GM18909 (cell line): Measurements from ENCODE around the gene ZFHX3.

Source experiments
- ATAC-seq: cut with Tn5 transposase; IDR thresholded peaks from one replicate; pipeline ENCODE4 v1.9.1; 2021; ENCODE audit warnings: mild to moderate bottlenecking; ENCODE audit not compliant: unreplicated experiment, poor library complexity

Gene ZFHX3

DNA sequence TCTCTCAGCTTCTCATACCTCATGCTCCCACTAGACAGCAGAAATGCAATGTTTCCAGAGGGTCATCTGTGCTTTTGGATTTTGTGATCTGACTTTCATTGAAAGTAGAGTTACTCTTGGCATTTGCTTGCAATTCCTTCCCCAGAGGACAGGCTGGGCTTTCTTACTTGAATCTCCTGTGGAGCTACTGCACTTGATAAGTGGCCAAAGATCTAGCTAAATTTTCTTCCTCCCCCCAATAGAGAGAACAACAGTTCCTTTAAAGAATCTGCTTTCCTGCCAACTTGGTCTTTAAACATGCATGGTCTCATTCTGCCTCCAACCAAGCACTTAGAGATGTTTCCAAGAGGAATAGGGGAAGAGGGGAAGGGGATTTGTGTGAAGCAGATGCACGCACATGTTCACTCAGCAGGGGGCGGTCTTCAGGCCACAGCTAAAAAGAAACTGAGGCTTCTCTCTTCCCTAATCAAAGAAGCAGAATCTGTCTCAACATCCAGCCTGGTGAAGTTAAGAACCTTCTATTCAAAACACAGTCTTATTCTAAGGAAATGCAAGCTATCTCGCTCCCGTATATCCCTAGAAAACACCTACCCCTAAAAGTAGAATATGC lies 229.6 kb downstream of the ZFHX3 start:
- ATAC-seq = no peak

DNA sequence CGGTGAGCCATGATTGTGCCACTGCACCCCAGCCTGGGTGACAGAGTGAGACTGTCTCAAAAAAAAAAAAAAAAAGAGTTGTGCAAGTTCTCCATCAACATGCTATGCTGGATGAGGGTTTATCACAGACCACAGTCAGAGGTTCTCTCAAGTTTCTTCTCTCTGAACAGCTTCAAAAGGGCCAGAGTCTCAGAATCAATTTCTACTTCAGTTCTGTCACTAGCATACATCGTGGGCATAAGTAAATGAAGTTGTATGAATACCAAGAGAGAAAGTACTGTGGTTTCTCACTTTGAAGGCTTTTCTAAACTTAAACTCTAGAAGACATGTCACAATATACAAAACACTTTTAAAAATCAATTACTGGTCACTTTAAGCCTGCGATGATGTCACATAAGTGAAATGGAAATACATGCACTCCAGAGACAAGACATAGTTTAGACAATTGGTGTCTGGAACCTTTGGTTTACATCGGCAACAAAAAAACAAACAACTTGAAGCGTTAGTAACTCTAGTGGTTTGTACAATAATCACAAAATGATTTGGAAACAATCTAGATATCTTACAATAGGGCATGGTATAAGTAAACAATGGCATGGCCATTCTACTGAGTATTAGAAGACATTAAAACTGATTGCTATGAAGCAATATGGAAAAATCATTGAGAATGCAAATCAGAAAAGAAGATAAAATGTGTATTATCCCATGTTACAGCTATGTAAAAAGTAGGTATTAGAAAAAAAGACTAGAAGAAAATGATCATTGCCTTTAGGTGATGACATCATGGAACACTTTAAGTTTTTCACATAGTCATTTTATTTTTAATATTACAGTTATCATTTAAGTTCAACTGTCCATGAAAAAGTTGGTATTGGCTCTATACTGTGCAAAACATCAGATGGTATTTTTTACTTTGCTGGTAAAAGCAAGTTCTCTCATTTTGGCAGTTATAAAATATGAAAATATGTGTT lies 232.3 kb downstream of the ZFHX3 start:
- peak; percentile 73 for ATAC-seq

DNA sequence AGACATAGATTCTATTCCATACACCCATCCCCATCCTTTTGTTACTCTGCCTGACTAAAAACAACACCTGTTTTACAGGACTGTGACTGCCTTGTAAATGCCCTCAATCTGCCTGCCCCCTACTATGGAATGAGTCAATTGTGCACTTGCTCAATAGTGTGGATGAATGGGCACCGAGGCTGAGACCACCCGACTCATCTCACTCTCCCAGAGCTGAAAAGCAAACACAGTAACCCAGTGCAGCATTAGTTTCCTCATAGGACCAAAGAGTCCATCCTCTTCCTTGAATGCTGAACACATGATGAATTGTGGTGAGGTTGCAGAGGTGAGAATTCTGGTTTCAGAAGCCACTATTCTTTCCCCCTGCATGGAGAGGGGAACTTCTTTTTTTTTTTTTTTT lies 233.7 kb downstream of the ZFHX3 start:
- no peak for ATAC-seq

DNA sequence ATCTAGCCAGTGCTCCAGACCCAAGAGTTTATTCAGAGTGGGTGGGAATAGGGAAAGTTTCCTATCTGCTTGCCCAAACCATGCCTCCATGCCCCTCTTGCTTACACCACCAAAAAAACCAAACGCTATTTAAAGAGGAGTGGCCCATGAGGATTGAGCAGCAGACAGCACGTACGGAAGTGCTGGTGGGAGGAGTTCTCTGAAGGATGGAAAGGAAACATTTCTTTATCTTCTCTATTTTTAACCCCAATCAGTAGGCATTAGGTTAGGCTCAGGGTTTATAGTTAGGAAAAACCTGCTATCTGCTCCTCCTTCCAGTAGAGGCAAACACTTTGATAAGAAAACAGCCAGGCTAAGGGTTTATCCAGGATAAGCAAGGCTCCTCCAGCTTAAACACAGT lies 235.3 kb downstream of the ZFHX3 start:
- ATAC-seq = no peak

DNA sequence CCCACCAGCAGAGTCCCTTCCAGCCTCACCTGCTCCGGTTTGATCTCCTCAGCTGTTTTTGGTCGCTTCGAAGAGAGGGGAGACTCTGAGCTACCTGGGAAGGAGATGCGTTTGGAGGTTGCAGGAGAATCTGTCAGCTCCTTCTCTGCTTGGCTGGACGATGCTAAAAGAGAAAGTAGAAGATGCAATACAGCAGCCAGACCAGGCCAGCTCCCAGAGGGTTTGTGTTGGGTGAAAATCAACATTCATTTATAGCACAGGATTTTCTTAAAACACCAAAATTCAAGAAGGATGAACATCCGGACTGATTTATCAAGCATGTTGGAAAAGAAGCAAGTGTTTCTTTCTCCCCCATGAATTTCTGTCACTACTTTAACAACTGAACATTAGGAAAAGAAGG lies 236.1 kb downstream of the ZFHX3 start:
- ATAC-seq = no peak

DNA sequence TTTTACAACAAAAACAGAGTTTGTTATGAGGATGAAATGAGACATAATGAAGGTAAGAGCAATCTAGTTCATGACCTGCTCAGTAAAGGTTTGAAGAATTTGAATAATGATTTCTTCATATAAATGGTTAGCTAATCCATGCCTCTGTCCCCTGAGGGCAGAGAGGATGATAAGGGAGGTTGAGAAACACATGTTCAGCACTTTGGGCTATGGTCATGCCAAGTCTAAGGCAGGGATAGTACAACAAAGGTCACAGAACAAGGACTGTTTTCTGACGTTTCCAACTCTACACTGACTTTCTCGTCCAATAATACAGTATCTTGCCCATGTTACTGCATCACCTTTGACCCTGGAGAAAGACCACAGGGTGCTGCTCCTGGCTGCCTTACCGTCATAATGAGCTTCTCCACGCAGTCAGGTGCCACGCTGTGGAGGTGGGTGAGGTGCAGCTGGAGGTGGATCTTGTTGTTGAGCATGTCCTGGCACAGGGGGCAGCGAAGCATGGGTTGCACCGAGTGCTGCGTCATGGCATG lies 236.7 kb downstream of the ZFHX3 start:
- no peak for ATAC-seq

DNA sequence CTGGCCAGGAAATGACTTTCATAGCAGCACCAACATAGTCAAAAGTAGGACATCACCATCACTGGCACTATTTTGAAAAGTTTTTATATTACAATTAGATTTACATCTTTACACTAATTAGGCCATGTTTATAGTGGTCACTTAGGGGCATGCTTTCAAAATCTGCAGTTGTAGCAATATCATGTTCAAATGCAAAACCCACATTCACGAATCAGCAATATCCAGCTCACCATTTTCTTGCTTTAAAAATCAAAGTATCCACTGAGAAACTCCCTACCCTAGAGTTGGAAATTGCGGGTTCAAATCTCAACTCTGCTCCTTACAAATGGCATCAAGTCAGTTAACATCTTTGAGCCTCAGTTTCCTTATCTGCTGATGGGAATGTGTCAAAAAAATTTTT lies 237.4 kb downstream of the ZFHX3 start:
- ATAC-seq = no peak

DNA sequence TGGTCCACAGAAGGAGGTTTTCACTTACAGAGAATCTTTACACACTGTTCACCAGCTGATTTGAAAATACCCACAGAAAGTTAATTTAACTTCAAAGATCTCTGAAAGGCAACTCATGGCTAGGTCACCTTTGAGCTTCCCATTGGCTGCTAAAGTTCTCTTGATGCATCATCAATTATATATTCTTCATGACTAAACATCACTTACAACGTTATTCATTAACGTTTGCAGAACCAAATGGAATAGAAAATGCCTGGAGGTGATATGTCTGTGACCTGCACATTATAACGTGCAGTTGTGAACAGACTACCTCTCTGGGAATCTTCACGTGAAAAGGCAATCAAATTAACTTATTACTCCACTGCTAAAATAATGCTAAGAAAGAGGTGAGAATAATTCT lies 238.5 kb downstream of the ZFHX3 start:
- ATAC-seq = no peak

DNA sequence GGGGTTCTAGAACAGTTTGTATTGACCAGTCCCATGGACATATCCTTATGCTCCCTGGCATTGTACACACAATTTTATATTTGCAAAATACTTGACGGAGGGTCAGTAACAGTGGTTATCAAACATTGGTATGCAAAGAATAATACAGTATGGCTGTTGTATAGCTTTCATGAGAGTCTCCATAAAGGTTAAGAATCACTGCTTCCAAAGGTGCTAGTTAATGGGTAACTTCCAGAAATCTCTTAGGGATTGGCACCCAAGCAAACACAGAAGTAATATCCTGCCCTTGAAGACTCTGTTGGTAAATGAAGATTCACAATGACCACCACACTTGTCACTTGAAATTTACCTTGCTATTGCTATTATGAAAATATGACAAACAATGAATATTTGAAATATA lies 239.2 kb downstream of the ZFHX3 start:
- ATAC-seq = no peak

DNA sequence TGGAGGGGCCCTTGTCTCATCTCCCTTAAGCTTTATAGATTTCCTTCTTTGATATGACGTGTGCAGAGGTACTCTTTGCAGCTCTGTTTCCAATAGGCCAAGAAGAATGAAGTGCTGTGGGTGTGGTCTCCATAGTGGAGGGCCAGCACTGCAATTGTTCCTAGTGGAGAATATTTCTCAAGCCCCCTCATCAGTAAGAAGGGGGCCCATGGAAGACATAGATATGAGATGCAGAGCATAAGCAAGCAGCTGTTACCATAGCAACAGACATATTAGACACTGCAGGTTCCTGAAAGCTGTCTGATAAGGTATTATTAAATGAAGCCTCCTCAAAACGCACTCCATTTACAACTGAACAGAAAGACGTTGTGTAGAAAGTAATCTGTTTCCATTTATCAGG lies 240.7 kb downstream of the ZFHX3 start:
- no peak for ATAC-seq

DNA sequence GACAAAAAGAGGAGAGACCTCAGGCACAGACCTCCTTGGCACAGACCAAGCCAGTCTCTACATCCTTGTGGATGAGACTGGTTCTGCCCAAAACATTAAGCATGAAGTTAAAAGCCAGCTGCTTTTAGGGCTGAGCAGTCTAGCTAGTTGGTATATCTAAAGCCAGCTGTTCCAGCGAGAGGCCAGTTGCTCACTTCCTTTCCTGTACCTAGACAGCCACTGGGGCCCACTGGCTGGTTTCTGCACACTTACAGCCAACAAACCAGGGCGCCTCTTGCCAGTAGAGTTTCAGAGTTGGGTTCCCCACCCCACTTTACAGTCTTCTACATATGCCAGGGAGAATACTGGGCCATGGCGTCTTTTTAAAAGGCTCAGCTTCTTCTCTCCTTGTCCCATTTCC lies 242.4 kb downstream of the ZFHX3 start:
- ATAC-seq = no peak

DNA sequence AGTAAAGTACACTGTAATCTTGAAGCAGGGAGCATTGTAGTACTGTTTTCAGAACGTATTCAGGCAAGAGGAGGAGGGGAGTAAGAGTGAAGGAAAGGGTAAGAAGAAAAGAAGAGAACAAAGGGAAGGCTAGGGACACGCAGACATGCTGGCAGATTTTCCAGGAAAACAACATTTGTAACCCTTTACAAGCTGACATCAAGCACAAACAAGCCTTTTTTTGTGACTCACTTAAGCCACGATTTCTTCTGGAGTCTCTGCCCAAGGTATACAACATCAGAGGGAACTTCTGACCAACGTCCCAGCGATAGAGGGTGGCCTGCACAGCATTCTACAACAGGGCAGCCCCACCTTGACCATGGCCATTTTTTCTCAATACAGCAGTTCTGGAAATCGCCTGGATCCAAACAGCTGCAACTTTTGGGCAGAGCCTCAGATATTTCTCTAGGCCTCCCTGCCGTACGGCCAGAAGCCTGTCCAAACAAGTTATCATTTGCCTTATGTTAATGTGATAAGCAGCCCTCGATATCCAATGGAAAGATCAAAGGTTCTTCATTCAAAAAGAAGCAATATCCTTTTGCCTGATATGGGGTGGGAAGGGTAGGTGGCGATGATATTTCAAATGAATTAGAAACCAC lies 247.3 kb downstream of the ZFHX3 start:
- no peak for ATAC-seq

DNA sequence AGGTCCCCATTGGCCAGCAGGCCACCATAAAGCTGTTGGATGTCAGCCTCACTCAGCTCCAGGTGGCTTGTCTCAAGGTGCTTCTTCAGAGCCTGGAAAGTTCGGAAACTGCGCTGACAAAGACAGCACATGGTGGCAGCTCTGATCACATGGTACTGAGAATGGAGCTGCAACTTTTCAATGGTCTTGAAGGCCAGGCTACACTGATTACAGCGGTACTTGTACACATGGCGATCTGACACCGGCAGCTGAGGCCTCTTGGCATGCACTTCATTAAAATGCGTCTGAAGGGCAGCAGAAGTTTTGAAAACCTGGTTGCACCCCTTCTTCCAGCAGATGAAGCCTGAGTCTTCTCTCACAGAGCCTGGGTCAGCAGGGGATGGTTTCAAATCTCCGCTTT lies 249.7 kb downstream of the ZFHX3 start:
- ATAC-seq = no peak

DNA sequence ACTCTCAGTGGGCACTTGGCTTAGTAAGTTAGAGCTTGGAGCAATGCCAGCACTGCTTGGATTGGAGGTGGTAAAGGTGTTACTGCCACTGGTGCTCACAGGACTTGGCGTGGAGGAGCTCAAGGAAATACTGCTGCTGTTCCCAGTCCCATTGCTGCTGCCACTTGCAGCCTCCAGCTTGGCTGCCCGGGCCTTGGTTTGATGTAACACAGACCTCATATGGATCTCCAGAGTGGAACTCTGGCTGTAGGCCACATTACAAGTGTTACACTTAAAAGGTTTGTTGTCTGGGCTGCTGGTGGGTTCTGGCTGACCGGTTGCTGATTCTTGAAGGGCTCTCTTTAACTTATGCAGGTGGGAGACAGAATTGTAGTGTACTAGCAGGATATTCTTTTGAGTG lies 250.3 kb downstream of the ZFHX3 start:
- ATAC-seq = no peak

DNA sequence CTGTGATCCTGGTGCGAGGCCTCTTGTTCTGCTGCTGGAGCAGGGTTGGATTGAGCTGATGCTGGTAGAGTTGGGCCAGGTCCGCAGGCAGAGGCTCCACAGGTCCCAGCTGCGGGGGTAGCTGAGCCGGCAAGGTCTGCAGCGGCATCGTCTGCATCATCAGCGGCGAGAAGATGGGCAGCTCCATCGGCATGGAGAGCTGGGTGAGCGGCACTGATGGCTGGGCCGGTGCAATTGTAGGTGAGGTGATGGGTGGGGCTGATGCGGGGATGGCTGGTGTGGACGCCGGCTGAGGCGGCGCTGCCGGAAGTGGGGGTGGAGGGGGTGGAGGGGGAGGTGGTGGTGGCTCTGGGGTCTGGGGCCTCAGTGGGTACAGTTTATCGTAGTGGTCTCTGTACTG lies 251.7 kb downstream of the ZFHX3 start:
- ATAC-seq = no peak

DNA sequence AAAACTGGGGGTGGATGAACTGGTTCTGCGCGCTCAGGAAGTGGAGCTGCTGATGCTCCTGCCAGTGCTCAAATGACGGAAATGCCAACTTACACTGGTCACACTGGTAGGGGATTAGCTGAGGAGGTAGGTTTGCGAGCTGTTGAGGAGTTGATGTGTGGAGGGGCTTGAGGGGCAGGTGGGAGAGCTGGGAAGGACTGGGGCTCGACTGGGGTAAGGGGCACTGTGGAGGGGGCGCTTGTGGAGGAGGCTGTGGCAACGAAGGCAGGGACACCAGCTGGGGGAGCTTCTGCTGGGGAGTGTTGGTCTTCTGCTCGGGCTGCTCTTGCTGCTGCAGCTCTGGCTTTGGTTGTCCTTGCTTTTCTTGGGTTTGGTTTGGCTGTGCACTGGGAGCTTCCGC lies 252.9 kb downstream of the ZFHX3 start:
- no peak for ATAC-seq

DNA sequence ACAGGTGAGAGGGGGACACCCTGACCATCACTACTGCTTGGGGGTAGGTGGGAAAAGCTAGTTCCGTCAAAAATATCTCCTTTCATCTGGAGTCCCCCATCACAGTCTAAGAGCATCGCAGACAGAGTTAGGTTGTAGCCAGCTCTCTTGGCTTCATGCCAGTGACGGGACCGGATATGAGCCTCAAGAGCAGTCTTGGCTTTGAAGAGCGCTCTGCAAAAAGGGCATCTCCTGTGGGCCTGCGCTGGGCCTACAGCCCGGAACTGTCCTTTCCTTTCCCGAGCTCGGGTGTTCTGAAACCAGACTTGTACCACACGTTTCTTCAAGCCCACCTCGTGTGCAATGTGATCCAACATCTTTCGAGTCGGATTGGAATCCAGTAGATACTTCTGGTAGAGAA lies 253.6 kb downstream of the ZFHX3 start:
- no peak for ATAC-seq

DNA sequence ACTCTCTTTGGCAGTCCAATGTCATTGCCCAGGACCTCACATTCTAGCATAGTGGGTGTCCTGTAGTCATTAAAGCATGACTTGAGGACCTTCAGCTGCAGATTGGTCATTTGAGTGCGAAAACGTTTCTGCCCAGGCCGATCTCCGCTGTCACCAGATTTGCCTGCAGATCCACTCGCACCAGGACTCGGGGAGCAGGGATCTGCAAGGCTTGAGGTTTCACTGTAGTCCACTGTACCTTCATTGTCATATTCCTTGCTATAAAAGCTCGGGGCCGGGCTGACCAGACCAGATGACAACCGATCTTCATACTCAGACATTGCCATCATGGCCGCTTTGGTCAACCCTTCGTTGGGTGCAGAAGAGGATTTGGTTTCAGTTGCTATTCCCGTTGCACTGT lies 254.2 kb downstream of the ZFHX3 start:
- ATAC-seq = no peak

DNA sequence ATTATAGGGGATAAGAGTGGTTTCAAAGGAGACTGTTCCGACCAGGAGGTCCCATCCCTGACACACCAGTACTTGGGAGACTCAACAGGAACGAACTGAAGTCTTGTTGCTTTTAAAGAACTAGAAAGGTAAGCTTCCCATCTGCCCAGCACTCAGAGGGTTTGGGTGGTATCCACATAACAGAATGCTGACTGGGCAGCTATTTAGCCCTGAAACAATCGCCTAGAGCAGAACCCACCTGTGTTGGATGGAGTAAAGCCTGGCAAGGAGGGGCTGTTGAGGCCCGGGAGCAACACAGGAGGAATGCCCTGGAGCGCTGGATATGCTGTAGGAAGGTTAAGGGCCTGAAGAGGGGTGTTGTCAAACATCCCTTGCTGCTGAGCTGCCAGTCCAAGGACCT lies 254.9 kb downstream of the ZFHX3 start:
- no peak for ATAC-seq

DNA sequence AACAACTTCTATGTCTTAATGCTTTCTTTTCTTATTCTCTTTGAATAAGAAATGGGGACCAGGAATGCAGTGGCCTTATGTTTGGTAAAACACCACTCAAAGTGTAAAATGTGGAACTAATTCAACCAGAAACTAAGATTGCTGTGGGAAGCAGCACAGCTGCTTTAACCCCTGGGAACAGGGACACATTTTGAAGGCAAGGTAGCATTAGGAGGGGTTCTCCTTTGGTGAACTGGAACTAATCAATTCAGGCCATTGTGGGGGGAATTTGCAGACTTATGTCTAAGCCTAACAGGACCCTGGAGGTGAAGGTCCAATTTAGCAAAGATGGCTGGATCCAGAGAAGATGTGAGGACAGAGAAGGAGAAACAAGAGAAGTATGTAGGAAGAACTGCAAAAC lies 256.1 kb downstream of the ZFHX3 start:
- no peak for ATAC-seq

DNA sequence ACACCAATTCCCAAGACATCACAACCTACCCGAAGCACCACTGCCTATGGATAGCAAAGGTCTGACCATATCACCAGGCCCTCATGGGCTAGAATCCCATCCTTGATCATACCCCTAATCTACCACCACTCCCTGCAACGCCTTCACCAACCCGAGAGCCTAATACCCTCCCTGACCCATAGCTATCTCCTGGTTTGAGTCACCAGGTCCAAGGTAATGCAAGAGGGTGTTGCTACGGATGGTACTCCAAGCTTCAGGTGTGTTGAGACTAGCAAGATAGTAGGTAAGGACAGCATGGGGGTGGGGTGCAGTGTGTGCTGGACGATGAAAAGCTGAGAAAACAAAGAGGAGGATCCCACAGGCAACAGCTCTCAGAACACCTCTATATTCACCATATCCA lies 258.0 kb downstream of the ZFHX3 start:
- no peak for ATAC-seq
